ENCODE measurements around the gene CNN2. TPM values are rescaled to one million over a fixed set of nuclear protein-coding genes. Genes with fewer than 3 reads are reported as not detected.

Gene CNN2
- total and polyA plus RNA-seq, 2 of the 13 experiments (the other 11 are each of a cell fraction or from before 2014, with no cell fraction given): 63.6 to 70.0 TPM

DNA sequence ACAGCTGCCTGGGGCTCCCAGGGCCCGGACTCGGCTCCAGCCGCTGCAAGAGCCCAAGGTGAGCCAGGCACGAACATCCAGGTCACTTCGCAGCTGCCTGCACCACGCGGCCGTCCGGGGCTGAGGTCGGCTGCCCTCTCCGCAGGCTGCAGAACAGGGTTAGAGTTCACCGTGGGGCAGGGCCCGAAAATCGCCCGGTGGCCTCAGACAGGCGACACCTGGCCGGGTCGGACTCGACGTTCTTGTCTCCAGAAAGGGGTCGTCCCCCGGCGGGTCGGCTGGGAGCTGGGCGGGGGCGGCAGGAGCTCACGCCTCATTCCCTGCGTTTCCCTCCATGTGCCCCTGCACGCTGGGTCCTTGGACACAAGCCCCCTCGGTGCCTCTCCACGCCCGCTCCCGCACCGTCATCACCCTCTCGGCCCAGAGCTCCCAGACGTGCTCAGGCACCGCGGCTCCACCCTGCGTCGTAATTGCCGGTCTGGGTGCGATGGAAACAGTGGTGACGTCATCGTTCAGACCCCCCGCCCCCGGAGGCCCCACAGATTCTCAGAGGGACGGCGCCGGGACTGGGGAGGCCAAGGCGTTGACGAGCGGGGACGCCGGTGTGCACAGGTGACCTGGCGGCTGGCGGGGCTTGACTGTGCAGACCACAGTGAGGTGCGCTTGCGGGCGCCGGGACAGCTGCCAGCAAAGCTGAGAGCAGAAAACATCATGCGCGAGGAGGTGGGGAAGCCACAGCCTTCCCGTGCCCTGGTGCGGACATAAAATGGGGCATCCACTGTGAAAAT, 30.2 kb upstream of the CNN2 start (continued):
- no peak for TF ChIP-seq ATRX (CRISPR knock-in tag; IDR thresholded peaks at IDR 0.05; ENCODE audit: borderline replicate concordance)
- TF ChIP-seq, protein P1, sequence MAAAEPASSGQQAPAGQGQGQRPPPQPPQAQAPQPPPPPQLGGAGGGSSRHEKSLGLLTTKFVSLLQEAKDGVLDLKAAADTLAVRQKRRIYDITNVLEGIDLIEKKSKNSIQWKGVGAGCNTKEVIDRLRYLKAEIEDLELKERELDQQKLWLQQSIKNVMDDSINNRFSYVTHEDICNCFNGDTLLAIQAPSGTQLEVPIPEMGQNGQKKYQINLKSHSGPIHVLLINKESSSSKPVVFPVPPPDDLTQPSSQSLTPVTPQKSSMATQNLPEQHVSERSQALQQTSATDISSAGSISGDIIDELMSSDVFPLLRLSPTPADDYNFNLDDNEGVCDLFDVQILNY (CRISPR knock-in tag; conservative IDR thresholded peaks at IDR 0.05): no peak
- no peak for TF ChIP-seq DMAP1 (CRISPR knock-in tag; IDR thresholded peaks at IDR 0.05)
- no peak for TF ChIP-seq ZKSCAN1 (IDR thresholded peaks at IDR 0.05; ENCODE audit: low read length)
- TF ChIP-seq, protein P2, sequence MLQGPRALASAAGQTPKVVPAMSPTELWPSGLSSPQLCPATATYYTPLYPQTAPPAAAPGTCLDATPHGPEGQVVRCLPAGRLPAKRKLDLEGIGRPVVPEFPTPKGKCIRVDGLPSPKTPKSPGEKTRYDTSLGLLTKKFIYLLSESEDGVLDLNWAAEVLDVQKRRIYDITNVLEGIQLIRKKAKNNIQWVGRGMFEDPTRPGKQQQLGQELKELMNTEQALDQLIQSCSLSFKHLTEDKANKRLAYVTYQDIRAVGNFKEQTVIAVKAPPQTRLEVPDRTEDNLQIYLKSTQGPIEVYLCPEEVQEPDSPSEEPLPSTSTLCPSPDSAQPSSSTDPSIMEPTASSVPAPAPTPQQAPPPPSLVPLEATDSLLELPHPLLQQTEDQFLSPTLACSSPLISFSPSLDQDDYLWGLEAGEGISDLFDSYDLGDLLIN (CRISPR knock-in tag; IDR thresholded peaks at IDR 0.05; ENCODE audit: borderline replicate concordance): no peak
- TF ChIP-seq, protein P3, sequence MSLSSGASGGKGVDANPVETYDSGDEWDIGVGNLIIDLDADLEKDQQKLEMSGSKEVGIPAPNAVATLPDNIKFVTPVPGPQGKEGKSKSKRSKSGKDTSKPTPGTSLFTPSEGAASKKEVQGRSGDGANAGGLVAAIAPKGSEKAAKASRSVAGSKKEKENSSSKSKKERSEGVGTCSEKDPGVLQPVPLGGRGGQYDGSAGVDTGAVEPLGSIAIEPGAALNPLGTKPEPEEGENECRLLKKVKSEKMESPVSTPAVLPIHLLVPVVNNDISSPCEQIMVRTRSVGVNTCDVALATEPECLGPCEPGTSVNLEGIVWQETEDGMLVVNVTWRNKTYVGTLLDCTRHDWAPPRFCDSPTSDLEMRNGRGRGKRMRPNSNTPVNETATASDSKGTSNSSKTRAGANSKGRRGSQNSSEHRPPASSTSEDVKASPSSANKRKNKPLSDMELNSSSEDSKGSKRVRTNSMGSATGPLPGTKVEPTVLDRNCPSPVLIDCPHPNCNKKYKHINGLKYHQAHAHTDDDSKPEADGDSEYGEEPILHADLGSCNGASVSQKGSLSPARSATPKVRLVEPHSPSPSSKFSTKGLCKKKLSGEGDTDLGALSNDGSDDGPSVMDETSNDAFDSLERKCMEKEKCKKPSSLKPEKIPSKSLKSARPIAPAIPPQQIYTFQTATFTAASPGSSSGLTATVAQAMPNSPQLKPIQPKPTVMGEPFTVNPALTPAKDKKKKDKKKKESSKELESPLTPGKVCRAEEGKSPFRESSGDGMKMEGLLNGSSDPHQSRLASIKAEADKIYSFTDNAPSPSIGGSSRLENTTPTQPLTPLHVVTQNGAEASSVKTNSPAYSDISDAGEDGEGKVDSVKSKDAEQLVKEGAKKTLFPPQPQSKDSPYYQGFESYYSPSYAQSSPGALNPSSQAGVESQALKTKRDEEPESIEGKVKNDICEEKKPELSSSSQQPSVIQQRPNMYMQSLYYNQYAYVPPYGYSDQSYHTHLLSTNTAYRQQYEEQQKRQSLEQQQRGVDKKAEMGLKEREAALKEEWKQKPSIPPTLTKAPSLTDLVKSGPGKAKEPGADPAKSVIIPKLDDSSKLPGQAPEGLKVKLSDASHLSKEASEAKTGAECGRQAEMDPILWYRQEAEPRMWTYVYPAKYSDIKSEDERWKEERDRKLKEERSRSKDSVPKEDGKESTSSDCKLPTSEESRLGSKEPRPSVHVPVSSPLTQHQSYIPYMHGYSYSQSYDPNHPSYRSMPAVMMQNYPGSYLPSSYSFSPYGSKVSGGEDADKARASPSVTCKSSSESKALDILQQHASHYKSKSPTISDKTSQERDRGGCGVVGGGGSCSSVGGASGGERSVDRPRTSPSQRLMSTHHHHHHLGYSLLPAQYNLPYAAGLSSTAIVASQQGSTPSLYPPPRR (CRISPR knock-in tag; IDR thresholded peaks at IDR 0.05; ENCODE audit: borderline replicate concordance): no peak
- TF ChIP-seq, protein P4, sequence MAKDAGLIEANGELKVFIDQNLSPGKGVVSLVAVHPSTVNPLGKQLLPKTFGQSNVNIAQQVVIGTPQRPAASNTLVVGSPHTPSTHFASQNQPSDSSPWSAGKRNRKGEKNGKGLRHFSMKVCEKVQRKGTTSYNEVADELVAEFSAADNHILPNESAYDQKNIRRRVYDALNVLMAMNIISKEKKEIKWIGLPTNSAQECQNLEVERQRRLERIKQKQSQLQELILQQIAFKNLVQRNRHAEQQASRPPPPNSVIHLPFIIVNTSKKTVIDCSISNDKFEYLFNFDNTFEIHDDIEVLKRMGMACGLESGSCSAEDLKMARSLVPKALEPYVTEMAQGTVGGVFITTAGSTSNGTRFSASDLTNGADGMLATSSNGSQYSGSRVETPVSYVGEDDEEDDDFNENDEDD (CRISPR knock-in tag; IDR thresholded peaks at IDR 0.05; ENCODE audit: borderline replicate concordance): 0 out of 2 replicates have a peak, but pooled peaks have one; percentile 11
- TF ChIP-seq, protein P5, sequence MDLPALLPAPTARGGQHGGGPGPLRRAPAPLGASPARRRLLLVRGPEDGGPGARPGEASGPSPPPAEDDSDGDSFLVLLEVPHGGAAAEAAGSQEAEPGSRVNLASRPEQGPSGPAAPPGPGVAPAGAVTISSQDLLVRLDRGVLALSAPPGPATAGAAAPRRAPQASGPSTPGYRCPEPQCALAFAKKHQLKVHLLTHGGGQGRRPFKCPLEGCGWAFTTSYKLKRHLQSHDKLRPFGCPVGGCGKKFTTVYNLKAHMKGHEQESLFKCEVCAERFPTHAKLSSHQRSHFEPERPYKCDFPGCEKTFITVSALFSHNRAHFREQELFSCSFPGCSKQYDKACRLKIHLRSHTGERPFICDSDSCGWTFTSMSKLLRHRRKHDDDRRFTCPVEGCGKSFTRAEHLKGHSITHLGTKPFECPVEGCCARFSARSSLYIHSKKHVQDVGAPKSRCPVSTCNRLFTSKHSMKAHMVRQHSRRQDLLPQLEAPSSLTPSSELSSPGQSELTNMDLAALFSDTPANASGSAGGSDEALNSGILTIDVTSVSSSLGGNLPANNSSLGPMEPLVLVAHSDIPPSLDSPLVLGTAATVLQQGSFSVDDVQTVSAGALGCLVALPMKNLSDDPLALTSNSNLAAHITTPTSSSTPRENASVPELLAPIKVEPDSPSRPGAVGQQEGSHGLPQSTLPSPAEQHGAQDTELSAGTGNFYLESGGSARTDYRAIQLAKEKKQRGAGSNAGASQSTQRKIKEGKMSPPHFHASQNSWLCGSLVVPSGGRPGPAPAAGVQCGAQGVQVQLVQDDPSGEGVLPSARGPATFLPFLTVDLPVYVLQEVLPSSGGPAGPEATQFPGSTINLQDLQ (CRISPR knock-in tag; IDR thresholded peaks at IDR 0.05): no peak
- no peak for TF ChIP-seq ISL2 (CRISPR knock-in tag; IDR thresholded peaks at IDR 0.05)
- TF ChIP-seq, protein P6, sequence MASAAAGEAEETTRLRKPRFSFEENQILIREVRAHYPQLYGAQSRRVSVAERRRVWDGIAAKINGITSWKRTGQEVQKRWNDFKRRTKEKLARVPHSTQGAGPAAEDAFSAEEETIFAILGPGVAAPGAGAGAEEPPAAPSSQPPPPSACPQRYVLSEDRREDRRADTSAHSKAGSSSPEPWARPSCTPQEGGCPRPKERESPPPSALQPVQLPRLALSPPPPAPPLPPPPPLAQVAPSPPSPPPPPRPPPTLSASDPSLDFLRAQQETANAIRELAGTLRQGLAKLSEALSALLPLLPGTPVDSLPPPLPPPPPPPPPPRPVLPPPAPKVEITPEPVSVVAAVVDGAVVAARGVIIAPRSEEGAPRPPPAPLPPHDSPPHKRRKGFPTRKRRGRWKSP (CRISPR knock-in tag; IDR thresholded peaks at IDR 0.05): no peak
- no peak for TF ChIP-seq ZNF720 (CRISPR knock-in tag; IDR thresholded peaks at IDR 0.05)
- TF ChIP-seq ZNF230 (CRISPR knock-in tag; IDR thresholded peaks at IDR 0.05): no peak
- no peak for TF ChIP-seq TRIM24 (CRISPR knock-in tag; IDR thresholded peaks at IDR 0.05)
- peak; percentile 86 for TF ChIP-seq ZC3H13 (CRISPR knock-in tag; IDR thresholded peaks at IDR 0.05)
- no peak for TF ChIP-seq HDAC2 (CRISPR knock-in tag; IDR thresholded peaks at IDR 0.05)
- TF ChIP-seq ZNF776 (CRISPR knock-in tag; IDR thresholded peaks at IDR 0.05): no peak
- TF ChIP-seq PITX1 (CRISPR knock-in tag; IDR thresholded peaks at IDR 0.05): no peak

All from HepG2 (cell line).